GM12864 (cell line): Measurements from ENCODE around the gene TBXT.

Experiments
- DNase-seq: peaks from one replicate; pipeline ENCODE4 v3.0.0-alpha.2; 2011; ENCODE audit warnings: low read depth
- H3K4me3 ChIP-seq: 2 replicates; pipeline ENCODE4 v1.5.1; 2011; ENCODE audit warnings: mild to moderate bottlenecking, low read depth, low read length, control low read depth
- CTCF ChIP-seq: IDR thresholded peaks from 2 replicates; pipeline ENCODE4 v1.5.1; 2011; ENCODE audit warnings: low read depth, mild to moderate bottlenecking, moderate library complexity, low read length, control low read depth, inconsistent platforms; ENCODE audit errors: missing control alignments

TBXT gene

GRCh38 chr6:166172546-166172945 is 4.9 kb upstream of the TBXT start:
- DNase-seq, result no peak
- no peak overlapping the region for H3K4me3 ChIP-seq
- no peak for TF ChIP-seq CTCF

GRCh38 chr6:166169549-166170421 is 2.1 kb upstream of the TBXT start:
- no peak overlapping the region for H3K4me3 ChIP-seq
- TF ChIP-seq CTCF, result no peak
- no peak for DNase-seq

- DNase-seq, result no peak
- H3K4me3 ChIP-seq, result no peak overlapping the region
- no peak for TF ChIP-seq CTCF
These were observed 1.2 kb upstream of the TBXT start for GRCh38 chr6:166168616-166169548.

GRCh38 chr6:166167258-166167731 is 356 bp downstream of the TBXT start:
- no peak for DNase-seq
- H3K4me3 ChIP-seq, result no peak overlapping the region
- TF ChIP-seq CTCF, result no peak

GRCh38 chr6:166166314-166167257 is 1.1 kb downstream of the TBXT start:
- no peak for TF ChIP-seq CTCF
- no peak for DNase-seq
- no peak overlapping the region for H3K4me3 ChIP-seq

GRCh38 chr6:166165558-166166313 is 1.9 kb downstream of the TBXT start:
- no peak for DNase-seq
- TF ChIP-seq CTCF, result no peak
- H3K4me3 ChIP-seq, result no peak overlapping the region
